ENCODE measurements around the gene PAK1.

The PAK1 gene

GRCh38 chr11:77375107-77375506 is 98.8 kb downstream of the PAK1 start:
- no peak overlapping the region for H3K4ac ChIP-seq (ENCODE audit: low read length)
- H2BK15ac ChIP-seq (ENCODE audit: low read length): no peak overlapping the region
- H3K18ac ChIP-seq (ENCODE audit: low read length): no peak overlapping the region
- H4K91ac ChIP-seq (ENCODE audit: low read depth, low read length, poor library complexity): no peak overlapping the region
- H3K9me3 ChIP-seq (replicated peaks in 1 of 2; ENCODE audit: control insufficient read depth in 2 of 2, insufficient read depth in 1 of 2, low read depth in 1 of 2, low read length in 2 of 2): no peaks in the 10 kb centered on the region
- no peak overlapping the region for H3K14ac ChIP-seq (ENCODE audit: low read length)
- H3K27ac ChIP-seq (replicated peaks; ENCODE audit: low read length): no peak overlapping the region
- H2AFZ ChIP-seq (ENCODE audit: low read length): no peak overlapping the region
- H3K4me1 ChIP-seq (ENCODE audit: control insufficient read depth in 2 of 2, insufficient read depth in 1 of 2, low read depth in 1 of 2, low read length in 2 of 2): no peaks in the 10 kb centered on the region
- no peak overlapping the region for H3K4me3 ChIP-seq (ENCODE audit: low read length in 2 of 2)
- peaks cover 2 to 88% of the 10 kb centered on the region in 2 donors for H3K36me3 ChIP-seq (replicated peaks in 1 of 2; ENCODE audit: control insufficient read depth in 2 of 2, insufficient read depth in 2 of 2, low read length in 2 of 2)
- no peak overlapping the region for H3K9ac ChIP-seq (ENCODE audit: low read depth, low read length, poor library complexity)
- H2BK120ac ChIP-seq (ENCODE audit: low read depth, low read length): no peak overlapping the region
- H4K8ac ChIP-seq (ENCODE audit: low read depth, low read length): no peak overlapping the region
- H3K79me1 ChIP-seq (ENCODE audit: low read depth, low read length): no peaks in the 10 kb centered on the region
- H2BK5ac ChIP-seq (ENCODE audit: low read length): no peak overlapping the region
- no peak overlapping the region for H3K23ac ChIP-seq (ENCODE audit: low read depth, low read length, poor library complexity)
- no peaks in the 10 kb centered on the region for H3K27me3 ChIP-seq (ENCODE audit: control insufficient read depth in 3 of 3, insufficient read depth in 3 of 3, low read depth in 1 of 3, low read length in 3 of 3)
- H2AK5ac ChIP-seq (ENCODE audit: low read depth, low read length): no peak overlapping the region
- H3K4me2 ChIP-seq (ENCODE audit: insufficient read depth, low read length, poor library complexity, severe bottlenecking): no peak overlapping the region
- no CpG with 5 or more reads among the region's 2 CpGs for WGBS, 2 donors (ENCODE audit: extremely low coverage in 2 of 2, insufficient read length in 2 of 2, insufficient replicate concordance in 1 of 2)
- no peak for DNase-seq (ENCODE audit: low spot score)
- H2BK12ac ChIP-seq (ENCODE audit: low read length): no peak overlapping the region

GRCh38 chr11:77374611-77375031 is 99.3 kb downstream of the PAK1 start:
- no peak for DNase-seq (ENCODE audit: low spot score)
- Histone ChIP-seq H3K14ac (ENCODE audit: low read length) (no peak overlapping the region), H4K8ac (ENCODE audit: low read depth, low read length) (no peak overlapping the region), H3K4ac (ENCODE audit: low read length) (no peak overlapping the region), H3K4me2 (ENCODE audit: insufficient read depth, low read length, poor library complexity, severe bottlenecking) (no peak overlapping the region), H3K4me1 (ENCODE audit: control insufficient read depth in 2 of 2, insufficient read depth in 1 of 2, low read depth in 1 of 2, low read length in 2 of 2) (no peaks in the 10 kb centered on the region), H2BK12ac (ENCODE audit: low read length) (no peak overlapping the region), H2AK5ac (ENCODE audit: low read depth, low read length) (no peak overlapping the region), H2BK15ac (ENCODE audit: low read length) (no peak overlapping the region), H2AFZ (ENCODE audit: low read length) (no peak overlapping the region), H3K18ac (ENCODE audit: low read length) (no peak overlapping the region), H2BK5ac (ENCODE audit: low read length) (no peak overlapping the region), H3K27me3 (ENCODE audit: control insufficient read depth in 3 of 3, insufficient read depth in 3 of 3, low read depth in 1 of 3, low read length in 3 of 3) (no peaks in the 10 kb centered on the region), H3K9me3 (replicated peaks in 1 of 2; ENCODE audit: control insufficient read depth in 2 of 2, insufficient read depth in 1 of 2, low read depth in 1 of 2, low read length in 2 of 2) (no peaks in the 10 kb centered on the region), H3K36me3 (replicated peaks in 1 of 2; ENCODE audit: control insufficient read depth in 2 of 2, insufficient read depth in 2 of 2, low read length in 2 of 2) (peaks cover 2 to 88% of the 10 kb centered on the region in 2 donors), H4K91ac (ENCODE audit: low read depth, low read length, poor library complexity) (no peak overlapping the region), H2BK120ac (ENCODE audit: low read depth, low read length) (no peak overlapping the region), H3K9ac (ENCODE audit: low read depth, low read length, poor library complexity) (no peak overlapping the region), H3K79me1 (ENCODE audit: low read depth, low read length) (no peaks in the 10 kb centered on the region), H3K4me3 (ENCODE audit: low read length in 2 of 2) (no peak overlapping the region), H3K23ac (ENCODE audit: low read depth, low read length, poor library complexity) (no peak overlapping the region), H3K27ac (replicated peaks; ENCODE audit: low read length) (no peak overlapping the region)
- no CpG with 5 or more reads among the region's 3 CpGs for WGBS, 2 donors (ENCODE audit: extremely low coverage in 2 of 2, insufficient read length in 2 of 2, insufficient replicate concordance in 1 of 2)

- Histone ChIP-seq H3K4me1 (ENCODE audit: control insufficient read depth in 2 of 2, insufficient read depth in 1 of 2, low read depth in 1 of 2, low read length in 2 of 2) (no peaks in the 10 kb centered on the region), H3K36me3 (replicated peaks in 1 of 2; ENCODE audit: control insufficient read depth in 2 of 2, insufficient read depth in 2 of 2, low read length in 2 of 2) (peaks cover 2 to 83% of the 10 kb centered on the region in 2 donors)
- WGBS, 2 donors (ENCODE audit: extremely low coverage in 2 of 2, insufficient read length in 2 of 2, insufficient replicate concordance in 1 of 2): no CpG with 5 or more reads among the region's 1 CpG
Observed at GRCh38 chr11:77374108-77374507, 99.8 kb downstream of the PAK1 start.

GRCh38 chr11:77372726-77373125 is 101.2 kb downstream of the PAK1 start:
- no peak overlapping the region for H2BK120ac ChIP-seq (ENCODE audit: low read depth, low read length)
- H2BK5ac ChIP-seq (ENCODE audit: low read length): no peak overlapping the region
- H3K9ac ChIP-seq (ENCODE audit: low read depth, low read length, poor library complexity): no peak overlapping the region
- no peak overlapping the region for H3K18ac ChIP-seq (ENCODE audit: low read length)
- H2AK5ac ChIP-seq (ENCODE audit: low read depth, low read length): no peak overlapping the region
- no peaks in the 10 kb centered on the region for H3K27me3 ChIP-seq (ENCODE audit: control insufficient read depth in 3 of 3, insufficient read depth in 3 of 3, low read depth in 1 of 3, low read length in 3 of 3)
- no peak overlapping the region for H3K23ac ChIP-seq (ENCODE audit: low read depth, low read length, poor library complexity)
- H3K4ac ChIP-seq (ENCODE audit: low read length): no peak overlapping the region
- H3K4me2 ChIP-seq (ENCODE audit: insufficient read depth, low read length, poor library complexity, severe bottlenecking): no peak overlapping the region
- H3K36me3 ChIP-seq (replicated peaks in 1 of 2; ENCODE audit: control insufficient read depth in 2 of 2, insufficient read depth in 2 of 2, low read length in 2 of 2): peaks cover 2 to 69% of the 10 kb centered on the region in 2 donors
- no peaks in the 10 kb centered on the region for H3K9me3 ChIP-seq (replicated peaks in 1 of 2; ENCODE audit: control insufficient read depth in 2 of 2, insufficient read depth in 1 of 2, low read depth in 1 of 2, low read length in 2 of 2)
- no peak for DNase-seq (ENCODE audit: low spot score)
- no peak overlapping the region for H4K8ac ChIP-seq (ENCODE audit: low read depth, low read length)
- 100% methylated on average over 1 of the region's 2 CpGs; no CpG with 5 or more reads in 1 of the 2 donors for WGBS, 2 donors (ENCODE audit: extremely low coverage in 2 of 2, insufficient read length in 2 of 2, insufficient replicate concordance in 1 of 2)
- H3K79me1 ChIP-seq (ENCODE audit: low read depth, low read length): no peaks in the 10 kb centered on the region
- no peak overlapping the region for H3K14ac ChIP-seq (ENCODE audit: low read length)
- H4K91ac ChIP-seq (ENCODE audit: low read depth, low read length, poor library complexity): no peak overlapping the region
- no peak overlapping the region for H2BK15ac ChIP-seq (ENCODE audit: low read length)
- no peak overlapping the region for H3K4me3 ChIP-seq (ENCODE audit: low read length in 2 of 2)
- H3K27ac ChIP-seq (replicated peaks; ENCODE audit: low read length): no peak overlapping the region
- H2BK12ac ChIP-seq (ENCODE audit: low read length): no peak overlapping the region
- no peak overlapping the region for H2AFZ ChIP-seq (ENCODE audit: low read length)
- no peaks in the 10 kb centered on the region for H3K4me1 ChIP-seq (ENCODE audit: control insufficient read depth in 2 of 2, insufficient read depth in 1 of 2, low read depth in 1 of 2, low read length in 2 of 2)

More at GRCh38 chr11:77374108-77374507, 99.8 kb downstream of the PAK1 start:
- H3K23ac ChIP-seq (ENCODE audit: low read depth, low read length, poor library complexity): no peak overlapping the region
- no peak overlapping the region for H3K4me2 ChIP-seq (ENCODE audit: insufficient read depth, low read length, poor library complexity, severe bottlenecking)
- no peak overlapping the region for H2BK12ac ChIP-seq (ENCODE audit: low read length)
- H3K14ac ChIP-seq (ENCODE audit: low read length): no peak overlapping the region
- H4K8ac ChIP-seq (ENCODE audit: low read depth, low read length): no peak overlapping the region
- no peaks in the 10 kb centered on the region for H3K9me3 ChIP-seq (replicated peaks in 1 of 2; ENCODE audit: control insufficient read depth in 2 of 2, insufficient read depth in 1 of 2, low read depth in 1 of 2, low read length in 2 of 2)
- DNase-seq (ENCODE audit: low spot score): no peak
- H4K91ac ChIP-seq (ENCODE audit: low read depth, low read length, poor library complexity): no peak overlapping the region
- H2AK5ac ChIP-seq (ENCODE audit: low read depth, low read length): no peak overlapping the region
- H3K9ac ChIP-seq (ENCODE audit: low read depth, low read length, poor library complexity): no peak overlapping the region
- no peak overlapping the region for H2BK15ac ChIP-seq (ENCODE audit: low read length)
- no peak overlapping the region for H2AFZ ChIP-seq (ENCODE audit: low read length)
- no peak overlapping the region for H3K4me3 ChIP-seq (ENCODE audit: low read length in 2 of 2)
- no peaks in the 10 kb centered on the region for H3K27me3 ChIP-seq (ENCODE audit: control insufficient read depth in 3 of 3, insufficient read depth in 3 of 3, low read depth in 1 of 3, low read length in 3 of 3)
- H3K79me1 ChIP-seq (ENCODE audit: low read depth, low read length): no peaks in the 10 kb centered on the region
- H2BK120ac ChIP-seq (ENCODE audit: low read depth, low read length): no peak overlapping the region
- H3K18ac ChIP-seq (ENCODE audit: low read length): no peak overlapping the region
- H2BK5ac ChIP-seq (ENCODE audit: low read length): no peak overlapping the region
- no peak overlapping the region for H3K27ac ChIP-seq (replicated peaks; ENCODE audit: low read length)
- no peak overlapping the region for H3K4ac ChIP-seq (ENCODE audit: low read length)

Measured in neuronal stem cell (in vitro differentiated cells).